Activated T-helper 1 cell treated with anti-CD3 and anti-CD28 coated beads, Interleukin-12 subunit alpha, Interleukin-12 subunit beta, Interleukin-2, Interleukin-4 antibody, amounts not matched to agents 30 ng/mL and 10 ng/mL and 1 ng/mL, durations not matched to agents 14 hours and 24 hours and 36 hours (primary cell): ENCODE measurements around the gene WDR17. TPM values are rescaled to one million over a fixed set of nuclear protein-coding genes. Genes with fewer than 3 reads are reported as not detected.

Source experiments
- DNase-seq: peaks from one replicate; pipeline ENCODE4 v3.0.0; 2021; ENCODE audit warnings: low spot score
- H3K27ac Mint-ChIP-seq: one replicate; pipeline ENCODE4 v1.8.0; 2021; ENCODE audit warnings: mild to moderate bottlenecking, mixed read lengths
- H3K27me3 Mint-ChIP-seq: one replicate; pipeline ENCODE4 v1.8.0; 2022; ENCODE audit warnings: mild to moderate bottlenecking, moderate library complexity, mixed read lengths; ENCODE audit not compliant: insufficient read depth
- H3K36me3 Mint-ChIP-seq: one replicate; pipeline ENCODE4 v1.8.0; 2021; ENCODE audit warnings: low read depth, mixed read lengths
- H3K4me1 Mint-ChIP-seq: one replicate; pipeline ENCODE4 v1.8.0; 2021; ENCODE audit warnings: low read depth, mixed read lengths
- H3K4me3 Mint-ChIP-seq: one replicate; pipeline ENCODE4 v1.8.0; 2021; ENCODE audit warnings: mild to moderate bottlenecking, moderate library complexity, mixed read lengths
- H3K9me3 Mint-ChIP-seq: one replicate; pipeline ENCODE4 v1.8.0; 2021; ENCODE audit warnings: mixed read lengths
- intact Hi-C: fragments of 100-400 bp; cut with micrococcal nuclease; formaldehyde crosslinking; loops from one replicate; pipeline ENCODE4 v1.15.1; 2024
- total RNA-seq: library from RNA; stranded (reverse); gene quantifications from 2 replicates; pipeline ENCODE4 v1.2.3, GENCODE V29; 2022

Gene WDR17
- total RNA-seq, 1 donor from 2014 or later, result 1.5 TPM

- intact Hi-C loops, result no loop called here
- H3K4me3 Mint-ChIP-seq, result no peak overlapping the region
- H3K27ac Mint-ChIP-seq, result no peak overlapping the region
- H3K27me3 Mint-ChIP-seq, result peaks cover 5% of the 10 kb centered on the region
- no peaks in the 10 kb centered on the region for H3K9me3 Mint-ChIP-seq
- no peaks in the 10 kb centered on the region for H3K4me1 Mint-ChIP-seq
- H3K36me3 Mint-ChIP-seq, result no peaks in the 10 kb centered on the region
- no peak for DNase-seq
Observed at GRCh38 chr4:176186067-176186466, 120.4 kb downstream of the WDR17 start.

GRCh38 chr4:176186671-176187395 is 121.2 kb downstream of the WDR17 start:
- Mint-ChIP-seq H3K36me3 (no peaks in the 10 kb centered on the region), H3K27me3 (peaks cover 10% of the 10 kb centered on the region), H3K4me1 (no peaks in the 10 kb centered on the region), H3K4me3 (no peak overlapping the region), H3K9me3 (no peaks in the 10 kb centered on the region), H3K27ac (no peak overlapping the region)
- intact Hi-C loops, result no loop called here
- no peak for DNase-seq

- H3K4me1 Mint-ChIP-seq, result no peaks in the 10 kb centered on the region
- no peaks in the 10 kb centered on the region for H3K36me3 Mint-ChIP-seq
- H3K27ac Mint-ChIP-seq, result no peak overlapping the region
- H3K4me3 Mint-ChIP-seq, result no peak overlapping the region
- intact Hi-C loops, result no loop called here
- H3K27me3 Mint-ChIP-seq, result peaks cover 16% of the 10 kb centered on the region
- no peak for DNase-seq
- no peaks in the 10 kb centered on the region for H3K9me3 Mint-ChIP-seq
Observed at GRCh38 chr4:176187624-176188023, 122.0 kb downstream of the WDR17 start.

GRCh38 chr4:176188654-176189053 is 123.0 kb downstream of the WDR17 start:
- no peaks in the 10 kb centered on the region for H3K36me3 Mint-ChIP-seq

GRCh38 chr4:176189891-176190795 is 124.5 kb downstream of the WDR17 start:
- Mint-ChIP-seq H3K4me1 (peaks cover 14% of the 10 kb centered on the region), H3K27ac (no peak overlapping the region), H3K36me3 (no peaks in the 10 kb centered on the region), H3K9me3 (no peaks in the 10 kb centered on the region), H3K27me3 (peaks cover 21% of the 10 kb centered on the region), H3K4me3 (no peak overlapping the region)
- intact Hi-C loops, result loop anchor here (5.0 kb wide), 1 partner anchor 1908 kb away; the partner anchor contains the start of genes CEP44 and FBXO8
- DNase-seq, result no peak

More at GRCh38 chr4:176188654-176189053, 123.0 kb downstream of the WDR17 start:
- DNase-seq, result no peak
- peaks cover 2% of the 10 kb centered on the region for H3K4me1 Mint-ChIP-seq
- no peak overlapping the region for H3K27ac Mint-ChIP-seq
- H3K4me3 Mint-ChIP-seq, result no peak overlapping the region
- intact Hi-C loops, result no loop called here
- peaks cover 16% of the 10 kb centered on the region for H3K27me3 Mint-ChIP-seq
- no peaks in the 10 kb centered on the region for H3K9me3 Mint-ChIP-seq

- H3K27me3 Mint-ChIP-seq, result peaks cover 21% of the 10 kb centered on the region
- peaks cover 2% of the 10 kb centered on the region for H3K36me3 Mint-ChIP-seq
- H3K4me3 Mint-ChIP-seq, result no peak overlapping the region
- peaks cover 4% of the 10 kb centered on the region for H3K9me3 Mint-ChIP-seq
- intact Hi-C loops, result loop anchor here (5.0 kb wide), 1 partner anchor 1910 kb away; the partner anchor contains the start of genes CEP44 and FBXO8
- peaks cover 22% of the 10 kb centered on the region for H3K4me1 Mint-ChIP-seq
- H3K27ac Mint-ChIP-seq, result no peak overlapping the region
- DNase-seq, result no peak
Observed at GRCh38 chr4:176191974-176192373, 126.3 kb downstream of the WDR17 start.

- Mint-ChIP-seq H3K36me3 (peaks cover 2% of the 10 kb centered on the region), H3K9me3 (peaks cover 4% of the 10 kb centered on the region), H3K27me3 (peaks cover 24% of the 10 kb centered on the region), H3K4me3 (no peak overlapping the region), H3K27ac (no peak overlapping the region), H3K4me1 (peaks cover 22% of the 10 kb centered on the region)
- intact Hi-C loops, result loop anchor here (5.0 kb wide), 1 partner anchor 1911 kb away; the partner anchor contains the start of genes CEP44 and FBXO8
- no peak for DNase-seq
Observed at GRCh38 chr4:176193126-176193525, 127.5 kb downstream of the WDR17 start.

- intact Hi-C loops, result loop anchor here (1.0 to 5.0 kb wide), 3 partner anchors 70 to 1912 kb away; partner anchors contain the start of genes CEP44 and FBXO8
- Mint-ChIP-seq H3K9me3 (peaks cover 4% of the 10 kb centered on the region), H3K4me3 (peak overlapping the region; percentile 32), H3K27me3 (peaks cover 32% of the 10 kb centered on the region), H3K36me3 (peaks cover 2% of the 10 kb centered on the region), H3K4me1 (peaks cover 22% of the 10 kb centered on the region), H3K27ac (peak overlapping the region; percentile 54)
- no peak for DNase-seq
Observed at GRCh38 chr4:176193938-176194337, 128.3 kb downstream of the WDR17 start.

- peaks cover 33% of the 10 kb centered on the region for H3K27me3 Mint-ChIP-seq
- peaks cover 22% of the 10 kb centered on the region for H3K4me1 Mint-ChIP-seq
- peak; percentile 88 for DNase-seq
- H3K27ac Mint-ChIP-seq, result peak within 1 kb of the TSS; percentile 72
- H3K36me3 Mint-ChIP-seq, result peaks cover 2% of the 10 kb centered on the region
- intact Hi-C loops, result loop anchor here (1.0 to 5.0 kb wide), 4 partner anchors 124 to 1117 kb away; partner anchors contain the start of genes SPCS3 and WDR17
- peak within 1 kb of the TSS; percentile 70 for H3K4me3 Mint-ChIP-seq
- H3K9me3 Mint-ChIP-seq, result peaks cover 4% of the 10 kb centered on the region
Observed at GRCh38 chr4:176195184-176195978, 129.7 kb downstream of the WDR17 start, which contains the start of gene SPATA4. Gene SPATA4, minus strand, starts transcription at chr4:176195585. Its CDS starts 23 bp downstream, at chr4:176195562.

GRCh38 chr4:176198316-176198903 is 132.8 kb downstream of the WDR17 start:
- DNase-seq, result no peak
- Mint-ChIP-seq H3K9me3 (peaks cover 4% of the 10 kb centered on the region), H3K4me3 (no peak overlapping the region), H3K4me1 (peaks cover 22% of the 10 kb centered on the region), H3K36me3 (peaks cover 2% of the 10 kb centered on the region), H3K27me3 (peaks cover 28% of the 10 kb centered on the region), H3K27ac (no peak overlapping the region)
- intact Hi-C loops, result loop anchor here (5.0 kb wide), 1 partner anchor 1114 kb away; no protein-coding TSS in a partner anchor

GRCh38 chr4:176205299-176205698 is 139.7 kb downstream of the WDR17 start:
- Mint-ChIP-seq H3K4me1 (no peaks in the 10 kb centered on the region), H3K4me3 (no peak overlapping the region), H3K27ac (no peak overlapping the region), H3K27me3 (peaks cover 15% of the 10 kb centered on the region), H3K9me3 (no peaks in the 10 kb centered on the region), H3K36me3 (no peaks in the 10 kb centered on the region)
- DNase-seq, result no peak
- intact Hi-C loops, result no loop called here

GRCh38 chr4:176207839-176208238 is 142.2 kb downstream of the WDR17 start:
- Mint-ChIP-seq H3K4me3 (no peak overlapping the region), H3K27me3 (peaks cover 9% of the 10 kb centered on the region), H3K27ac (no peak overlapping the region), H3K9me3 (no peaks in the 10 kb centered on the region), H3K4me1 (no peaks in the 10 kb centered on the region), H3K36me3 (no peaks in the 10 kb centered on the region)
- intact Hi-C loops, result no loop called here
- DNase-seq, result no peak
